Endothelial cell of umbilical vein (primary cell): ENCODE results near the gene FRY. TPM values are rescaled to one million over a fixed set of nuclear protein-coding genes. Genes with fewer than 3 reads are reported as not detected.

Experiments
- BruUV-seq: library from RNA; stranded (reverse); fragments of 400-500 nt; replicated peaks from 2 replicates; lab custom pipeline; 2021; lab: Mats Ljungman, UMichigan
- CTCF ChIA-PET: fragments of 300-600, 350-600 bp; sonication (Branson Sonifier 250); formaldehyde crosslinking; loops from one replicate; lab custom pipeline; 2021; ENCODE audit warnings: antibody characterized with exemption, inconsistent platforms; lab: Charles Lee
- POLR2A ChIA-PET: fragments of 300-600, 350-600 bp; sonication (Branson Sonifier 250); formaldehyde crosslinking; loops from one replicate; lab custom pipeline; 2021; ENCODE audit warnings: antibody characterized with exemption, inconsistent platforms; lab: Charles Lee
- DNase-seq: peaks from one replicate; pipeline ENCODE4 v3.0.0-alpha.2; 2011; ENCODE audit warnings: low read depth, low spot score
- FAIRE-seq: peaks from 2 replicates; lab custom pipeline; 2011; peaks lifted over from hg19 to GRCh38; lab: Jason Lieb, UNC
- H2AFZ ChIP-seq: 2 replicates; pipeline ENCODE4 v1.6.0; 2012; ENCODE audit warnings: low read depth, low read length, control low read depth, inconsistent platforms
- H3K27ac ChIP-seq: 2 replicates; pipeline ENCODE4 v1.5.1; 2011; ENCODE audit warnings: low read depth, mild to moderate bottlenecking, control low read depth, low read length, moderate library complexity; ENCODE audit not compliant: insufficient read depth
- H3K27me3 ChIP-seq, 2 experiments: 2 replicates each; pipeline versions ENCODE4 v1.6.0 to v1.6.1; 2011; ENCODE audit warnings: low read length in 2 of 2, mixed read lengths in 1 of 2; ENCODE audit not compliant: control insufficient read depth in 2 of 2, insufficient read depth in 2 of 2
- H3K36me3 ChIP-seq, 2 experiments: 2 replicates in 1 of 2; 3 replicates in 1 of 2; pipeline ENCODE4 v1.5.1; 2011; ENCODE audit warnings: low read length in 2 of 2, mild to moderate bottlenecking in 1 of 2, moderate library complexity in 1 of 2; ENCODE audit not compliant: control insufficient read depth in 2 of 2, insufficient read depth in 2 of 2; ENCODE audit errors: extremely low read depth in 1 of 2
- H3K4me1 ChIP-seq: 3 replicates; pipeline ENCODE4 v1.5.1; 2011; ENCODE audit warnings: mild to moderate bottlenecking, low read length; ENCODE audit not compliant: control insufficient read depth, insufficient read depth; ENCODE audit errors: extremely low read depth
- H3K4me2 ChIP-seq: 2 replicates; pipeline ENCODE4 v1.6.1; 2011; ENCODE audit warnings: low read length, control low read depth, mixed read lengths; ENCODE audit not compliant: insufficient read depth
- H3K4me3 ChIP-seq, 3 experiments: fragments of 200-600 bp in 1 of 3; sonication (generic), shearing (Covaris generic) in 1 of 3; replicated peaks in 1 of 3; 2 replicates each; pipeline ENCODE4 v1.5.1; 2011 to 2016; ENCODE audit warnings: control low read depth in 3 of 3, low read length in 3 of 3, mild to moderate bottlenecking in 2 of 3, inconsistent platforms in 1 of 3, low read depth in 1 of 3, moderate library complexity in 1 of 3; ENCODE audit not compliant: insufficient read depth in 1 of 3
- H3K79me2 ChIP-seq: 2 replicates; pipeline ENCODE4 v1.6.0; 2012; ENCODE audit warnings: low read length, inconsistent platforms; ENCODE audit not compliant: control insufficient read depth, insufficient read depth
- H3K9ac ChIP-seq: replicated peaks from 2 replicates; pipeline ENCODE3; 2011; ENCODE audit warnings: low read length, control low read depth; ENCODE audit not compliant: insufficient read depth; ENCODE audit errors: extremely low read depth
- H3K9me1 ChIP-seq: replicated peaks from 3 replicates; pipeline ENCODE4 v1.6.0; 2011; ENCODE audit warnings: mild to moderate bottlenecking, low read length; ENCODE audit not compliant: control insufficient read depth, insufficient read depth; ENCODE audit errors: extremely low read depth
- H3K9me3 ChIP-seq: replicated peaks from 2 replicates; pipeline ENCODE4 v1.5.1; 2012; ENCODE audit warnings: low read length, inconsistent platforms; ENCODE audit not compliant: control insufficient read depth, insufficient read depth
- H4K20me1 ChIP-seq: replicated peaks from 2 replicates; pipeline ENCODE3; 2011; ENCODE audit warnings: mild to moderate bottlenecking, low read length; ENCODE audit not compliant: control insufficient read depth, insufficient read depth; ENCODE audit errors: extremely low read depth
- CTCF ChIP-seq, 2 donors: IDR thresholded peaks; 1 replicate in 1 of 2; 2 replicates in 1 of 2; pipeline ENCODE4 v1.5.1; 2011; ENCODE audit warnings: low read length in 2 of 2, mild to moderate bottlenecking in 2 of 2, moderate library complexity in 2 of 2, control low read depth in 1 of 2, inconsistent platforms in 1 of 2, low read depth in 1 of 2; ENCODE audit not compliant: insufficient read depth in 1 of 2; ENCODE audit errors: extremely low read depth in 1 of 2
- EZH2 ChIP-seq: IDR thresholded peaks from 2 replicates; pipeline ENCODE4 v1.6.1; 2012; ENCODE audit warnings: borderline replicate concordance, low read depth, mild to moderate bottlenecking, moderate library complexity, low read length, inconsistent platforms; ENCODE audit not compliant: severe bottlenecking
- FOS ChIP-seq: IDR thresholded peaks from 2 replicates; pipeline ENCODE4 v1.6.1; 2011; ENCODE audit warnings: mild to moderate bottlenecking, low read length, moderate library complexity, borderline replicate concordance; ENCODE audit not compliant: insufficient read depth
- GATA2 ChIP-seq: IDR thresholded peaks from 2 replicates; pipeline ENCODE4 v1.7.0; 2011; ENCODE audit warnings: low read depth, mild to moderate bottlenecking, moderate library complexity, mixed read lengths, low read length; ENCODE audit not compliant: insufficient read length, insufficient read depth
- JUN ChIP-seq: IDR thresholded peaks from 2 replicates; pipeline ENCODE4 v1.6.1; 2011; ENCODE audit warnings: borderline replicate concordance, low read depth; ENCODE audit not compliant: insufficient read length, insufficient read depth
- MAX ChIP-seq: IDR thresholded peaks from 2 replicates; pipeline ENCODE4 v1.6.1; 2011; ENCODE audit not compliant: insufficient read depth, insufficient read length
- MYC ChIP-seq: IDR thresholded peaks from one replicate; pipeline ENCODE4 v1.6.1; 2011; ENCODE audit warnings: mild to moderate bottlenecking, low read depth, low read length
- POLR2A ChIP-seq: IDR thresholded peaks from 2 replicates; pipeline ENCODE4 v1.6.1; 2012; ENCODE audit warnings: low read depth, mild to moderate bottlenecking, control low read depth, low read length
- POLR2AphosphoS5 ChIP-seq: IDR thresholded peaks from 2 replicates; pipeline ENCODE4 v1.6.1; 2012; ENCODE audit warnings: low read depth, mild to moderate bottlenecking, control low read depth, low read length, moderate library complexity; ENCODE audit not compliant: insufficient read depth
- dilution Hi-C: fragments of 300-500 bp; cut with MboI; formaldehyde crosslinking; loops from one replicate; pipeline ENCODE4 v1.15.0; 2019; ENCODE audit warnings: low sequenced_read_pairs; ENCODE audit not compliant: extremely low pct_ligation_motif_present
- intact Hi-C: fragments of 100-400 bp; cut with micrococcal nuclease; formaldehyde crosslinking; loops from one replicate; pipeline ENCODE4 v1.10.0; 2022
- polyA plus RNA-seq, 4 experiments: library from polyadenylated mRNA; depleted of rRNA in 3 of 4; stranded (reverse) in 3 of 4; unstranded in 1 of 4; fragments of >200 nt; gene quantifications; 2 replicates each; pipeline versions ENCODE4 v1.2.1 to v1.2.3, GENCODE V29; 2011 to 2012; ENCODE audit warnings: missing spikeins in 1 of 4
- total RNA-seq: library from RNA; stranded (reverse); gene quantifications from 2 replicates; pipeline ENCODE4 v1.2.3, GENCODE V29; 2021

The FRY gene
- total and polyA plus RNA-seq, 2 donors (not counting 3 experiments of a cell fraction or from before 2014, with no cell fraction given): 57.3 to 75.8 TPM

DNA sequence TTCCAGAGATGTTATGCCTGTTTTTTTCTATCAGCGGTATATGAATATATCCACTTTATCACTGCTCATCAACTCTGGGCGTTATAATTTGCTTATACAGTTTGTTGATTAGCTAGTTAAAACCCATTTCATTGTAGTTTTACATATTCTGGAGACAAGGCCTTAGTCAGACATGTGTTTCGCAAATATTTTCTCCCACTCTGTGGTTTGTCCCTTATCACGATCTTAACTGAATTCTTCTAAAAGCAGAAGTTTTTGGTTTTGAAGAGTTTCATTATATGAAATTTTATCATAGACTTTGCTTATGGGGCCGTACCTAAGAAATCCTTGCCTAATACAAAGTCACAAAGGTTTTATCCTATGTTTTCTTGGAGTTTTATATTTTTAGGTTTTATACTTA, 84.6 kb downstream of the FRY start:
- no TSS peak for BruUV-seq
- Histone ChIP-seq H3K27me3 (no peaks in the 10 kb centered on the region), H3K36me3 (no peaks in the 10 kb centered on the region), H4K20me1 (no peaks in the 10 kb centered on the region), H3K4me2 (no peak overlapping the region), H3K9me3 (no peaks in the 10 kb centered on the region), H2AFZ (no peak overlapping the region), H3K9me1 (no peaks in the 10 kb centered on the region), H3K4me3 (no peak overlapping the region), H3K4me1 (peaks cover 8% of the 10 kb centered on the region), H3K9ac (no peak overlapping the region), H3K79me2 (no peaks in the 10 kb centered on the region), H3K27ac (no peak overlapping the region)
- POLR2A ChIA-PET: no interaction called here
- FAIRE-seq (no peak), DNase-seq (no peak)
- CTCF ChIA-PET: no interaction called here
- no peak for TF ChIP-seq MAX
- TF ChIP-seq POLR2AphosphoS5: no peak
- no peak for TF ChIP-seq FOS
- no peak for TF ChIP-seq POLR2A
- no peak for TF ChIP-seq JUN
- intact Hi-C loops: no loop called here
- dilution Hi-C loops: no loop called here

GRCh38 chr13:32117001-32117400, 85.4 kb downstream of the FRY start:
- Histone ChIP-seq H3K4me3 (no peak overlapping the region), H3K4me1 (peaks cover 8% of the 10 kb centered on the region), H3K36me3 (no peaks in the 10 kb centered on the region), H4K20me1 (no peaks in the 10 kb centered on the region), H3K27ac (no peak overlapping the region), H3K9ac (no peak overlapping the region), H3K79me2 (no peaks in the 10 kb centered on the region), H3K4me2 (no peak overlapping the region), H2AFZ (no peak overlapping the region), H3K27me3 (no peaks in the 10 kb centered on the region), H3K9me3 (no peaks in the 10 kb centered on the region), H3K9me1 (no peaks in the 10 kb centered on the region)
- no peak for TF ChIP-seq POLR2AphosphoS5
- TF ChIP-seq POLR2A: no peak
- TF ChIP-seq GATA2: no peak
- TF ChIP-seq EZH2: no peak
- TF ChIP-seq MYC: no peak
- TF ChIP-seq CTCF (IDR thresholded peaks at IDR 0.05; ENCODE audit: extremely low read depth in 1 of 2, insufficient read depth in 1 of 2, low read depth in 1 of 2, low read length in 2 of 2): no peak
- TF ChIP-seq JUN: no peak
- TF ChIP-seq MAX: no peak
- TF ChIP-seq FOS: no peak
- no peak for FAIRE-seq
- DNase-seq: no peak
- no TSS peak for BruUV-seq
- dilution Hi-C loops (no loop called here), intact Hi-C loops (no loop called here)
- CTCF ChIA-PET: no interaction called here
- POLR2A ChIA-PET: no interaction called here
